GM18867 (cell line): ENCODE measurements around the gene IFIT1.
"Not testable (repeated sequence)": the region's sequence is repeated elsewhere in the genome, so short reads cannot be mapped to it uniquely, and the experiment has no call there.

Experiments used
- ATAC-seq: cut with Tn5 transposase; IDR thresholded peaks from one replicate; pipeline ENCODE4 v1.9.1; 2021; ENCODE audit warnings: mild to moderate bottlenecking, moderate library complexity; ENCODE audit not compliant: unreplicated experiment

IFIT1 gene

GRCh38 chr10:89428877-89429276 is 36.5 kb downstream of the IFIT1 start:
- ATAC-seq: no peak

DNA sequence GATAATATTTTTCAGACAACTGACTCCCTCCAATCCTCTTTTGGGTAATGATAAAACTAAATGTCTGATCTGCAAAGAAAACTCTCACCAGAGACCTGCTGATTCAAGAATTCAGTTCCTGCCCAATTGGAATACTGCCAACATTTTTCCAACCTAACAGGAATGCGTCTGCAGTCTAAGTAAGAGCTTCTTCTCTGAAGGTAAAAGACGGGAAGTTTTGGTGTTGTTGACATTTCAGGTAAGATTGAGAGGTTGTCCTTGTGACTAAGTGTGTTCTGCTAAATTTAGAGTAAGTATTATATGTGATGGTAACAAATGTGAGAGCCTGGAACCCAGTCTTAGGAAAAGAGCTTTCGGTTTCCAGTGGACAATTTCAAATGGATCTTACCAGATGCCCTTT is 39.6 kb downstream of the IFIT1 start:
- ATAC-seq: no peak

GRCh38 chr10:89438525-89438924 is 46.1 kb downstream of the IFIT1 start:
- no peak for ATAC-seq

DNA sequence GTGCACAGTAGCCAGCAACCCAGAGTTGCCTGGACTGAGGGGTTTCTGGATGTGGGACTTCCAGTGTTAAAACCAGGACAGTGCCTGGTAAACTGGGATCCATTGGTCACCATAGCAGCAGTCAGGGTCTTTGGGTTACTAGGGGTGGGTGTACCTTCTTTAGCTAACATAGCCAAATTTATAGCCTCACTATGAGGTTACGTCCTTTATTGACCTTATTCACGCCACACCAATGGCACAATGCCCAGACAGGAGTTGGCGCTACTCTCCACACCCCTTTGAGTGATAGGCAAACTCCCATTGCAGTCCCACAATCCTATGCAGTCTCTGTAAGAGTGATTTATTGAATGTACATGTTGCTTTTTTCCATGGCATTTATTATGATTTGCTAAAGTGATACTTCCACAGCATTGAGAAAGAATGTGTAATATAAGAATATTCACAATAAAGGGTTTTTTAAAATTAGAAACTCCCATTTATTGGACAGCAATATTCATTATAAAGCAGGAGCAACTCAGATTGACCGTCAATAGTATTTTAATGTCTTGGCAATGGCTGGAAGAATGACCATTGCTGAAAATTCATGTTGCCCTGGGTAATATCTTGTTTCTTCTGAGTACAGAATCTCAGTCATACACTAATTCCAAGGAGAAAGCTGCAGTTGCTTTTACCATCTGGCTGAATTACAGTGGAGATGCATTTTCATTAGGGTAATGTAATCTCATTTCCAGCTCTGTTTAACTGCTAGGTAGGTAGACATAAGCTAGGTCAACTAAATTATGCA is 48.0 kb downstream of the IFIT1 start:
- ATAC-seq: no peak

- no peak for ATAC-seq
Observed at GRCh38 chr10:89442289-89442688, 49.9 kb downstream of the IFIT1 start.

- not testable (repeated sequence) for ATAC-seq
Observed at GRCh38 chr10:89444819-89445218, 52.4 kb downstream of the IFIT1 start.

GRCh38 chr10:89450901-89451300 is 58.5 kb downstream of the IFIT1 start:
- ATAC-seq: no peak

- ATAC-seq: no peak
Observed at GRCh38 chr10:89452193-89452592, 59.8 kb downstream of the IFIT1 start.

DNA sequence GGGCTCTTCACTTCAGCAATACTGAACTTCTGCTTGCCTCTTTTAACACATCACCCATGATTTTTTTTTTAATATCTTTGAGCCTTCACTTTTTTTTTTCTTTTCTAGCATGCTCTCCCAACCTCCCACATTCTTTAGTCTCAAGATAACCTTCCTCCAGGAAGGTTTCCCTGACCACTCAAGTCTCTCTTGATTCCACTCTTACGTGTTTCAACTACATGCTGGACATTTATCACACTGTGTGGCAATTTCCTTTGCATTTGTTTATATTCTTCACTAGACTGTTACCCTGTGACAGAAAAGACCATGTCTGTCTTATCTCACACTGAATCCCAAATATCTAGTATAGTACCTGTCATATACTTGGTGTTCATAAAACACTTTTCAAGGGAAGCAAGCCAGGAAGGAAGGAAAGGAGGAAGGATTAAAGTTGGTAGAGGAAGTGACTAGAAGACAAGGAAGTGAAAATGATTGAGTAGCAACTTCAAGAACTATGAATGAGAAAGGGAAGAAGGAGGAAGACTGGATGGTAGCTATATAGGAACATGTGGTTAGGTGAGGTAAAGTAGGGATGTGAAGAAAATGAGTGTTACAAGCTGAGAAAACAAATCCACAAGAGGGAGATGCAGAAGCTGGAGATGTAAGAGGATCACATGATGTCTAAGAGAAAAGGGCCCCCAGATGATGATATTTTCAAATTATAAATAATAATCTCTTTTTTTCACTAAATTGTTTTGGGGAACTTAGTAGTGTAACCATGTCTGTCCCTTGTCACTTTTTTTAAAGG is 62.3 kb downstream of the IFIT1 start:
- ATAC-seq: no peak
